ENCODE measurements around the gene RNF151.
A peak's percentile ranks its signal among the peaks of the same experiment; 100 is the strongest.
"Not testable (repeated sequence)": the region's sequence is repeated elsewhere in the genome, so short reads cannot be mapped to it uniquely, and the experiment has no call there.

Gene RNF151

DNA sequence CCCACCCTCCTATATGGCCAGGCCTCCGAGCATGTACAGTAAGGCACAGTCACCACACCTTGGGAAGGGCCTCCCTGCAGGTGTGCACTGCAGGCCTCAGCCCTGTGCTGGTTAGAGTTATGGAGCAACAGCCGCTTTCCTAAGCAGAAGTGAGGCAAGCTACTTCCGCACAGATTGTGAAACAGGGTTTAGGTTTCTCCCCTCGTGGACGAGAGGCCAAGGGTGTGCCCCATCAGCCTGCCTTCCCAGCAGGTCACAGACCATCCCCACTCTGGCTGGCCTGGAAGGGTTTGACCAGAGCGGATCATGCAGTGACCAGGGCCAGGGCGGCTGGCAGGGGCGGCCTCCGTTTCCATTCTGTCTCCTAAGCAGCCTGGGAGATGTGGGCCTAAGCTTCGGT is 28.3 kb upstream of the RNF151 start:
- FAIRE-seq (no peak), DNase-seq (ENCODE audit: insufficient read length, low spot score) (no peak)

DNA sequence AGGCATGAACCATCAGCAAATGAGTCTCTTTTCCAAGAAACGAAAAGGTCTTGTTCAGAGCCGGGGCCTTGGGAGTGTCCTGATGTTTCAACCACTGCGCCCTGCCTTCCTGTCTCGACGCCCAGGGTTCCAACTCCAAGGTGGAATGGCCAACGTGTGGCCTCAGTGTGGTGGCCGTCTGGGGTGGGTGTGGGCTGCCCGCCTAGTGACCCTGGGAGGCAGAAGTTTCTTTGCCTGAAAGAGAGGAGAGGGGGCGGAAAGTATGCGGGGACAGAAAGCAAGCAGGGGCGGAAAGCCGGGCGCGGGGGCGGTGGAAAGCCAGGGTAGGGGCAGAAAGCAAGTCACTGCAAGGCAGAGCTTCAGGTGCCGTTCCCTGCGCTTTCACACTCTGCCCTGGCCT is 27.7 kb upstream of the RNF151 start:
- FAIRE-seq = no peak
- no peak for DNase-seq (ENCODE audit: insufficient read length, low spot score)

DNA sequence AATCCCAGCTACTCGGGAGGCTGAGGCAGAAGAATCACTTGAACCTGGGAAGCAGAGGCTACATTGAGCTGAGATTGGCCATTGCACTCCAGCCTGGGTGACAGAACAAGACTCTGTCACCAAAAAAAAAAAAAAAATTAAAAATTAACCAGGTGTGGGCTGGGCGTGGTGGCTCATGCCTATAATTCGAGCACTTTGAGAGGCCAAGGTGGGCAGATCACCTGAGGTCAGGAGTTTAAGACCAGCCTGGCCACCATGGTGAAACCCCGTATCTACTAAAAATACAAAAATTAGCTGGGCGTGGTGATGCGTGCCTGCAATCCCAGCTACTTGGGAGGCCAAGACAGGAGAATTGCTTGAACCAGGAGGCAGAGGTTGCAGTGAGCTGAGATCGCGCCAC is 26.8 kb upstream of the RNF151 start:
- DNase-seq (ENCODE audit: insufficient read length, low spot score); FAIRE-seq: not testable (repeated sequence)

DNA sequence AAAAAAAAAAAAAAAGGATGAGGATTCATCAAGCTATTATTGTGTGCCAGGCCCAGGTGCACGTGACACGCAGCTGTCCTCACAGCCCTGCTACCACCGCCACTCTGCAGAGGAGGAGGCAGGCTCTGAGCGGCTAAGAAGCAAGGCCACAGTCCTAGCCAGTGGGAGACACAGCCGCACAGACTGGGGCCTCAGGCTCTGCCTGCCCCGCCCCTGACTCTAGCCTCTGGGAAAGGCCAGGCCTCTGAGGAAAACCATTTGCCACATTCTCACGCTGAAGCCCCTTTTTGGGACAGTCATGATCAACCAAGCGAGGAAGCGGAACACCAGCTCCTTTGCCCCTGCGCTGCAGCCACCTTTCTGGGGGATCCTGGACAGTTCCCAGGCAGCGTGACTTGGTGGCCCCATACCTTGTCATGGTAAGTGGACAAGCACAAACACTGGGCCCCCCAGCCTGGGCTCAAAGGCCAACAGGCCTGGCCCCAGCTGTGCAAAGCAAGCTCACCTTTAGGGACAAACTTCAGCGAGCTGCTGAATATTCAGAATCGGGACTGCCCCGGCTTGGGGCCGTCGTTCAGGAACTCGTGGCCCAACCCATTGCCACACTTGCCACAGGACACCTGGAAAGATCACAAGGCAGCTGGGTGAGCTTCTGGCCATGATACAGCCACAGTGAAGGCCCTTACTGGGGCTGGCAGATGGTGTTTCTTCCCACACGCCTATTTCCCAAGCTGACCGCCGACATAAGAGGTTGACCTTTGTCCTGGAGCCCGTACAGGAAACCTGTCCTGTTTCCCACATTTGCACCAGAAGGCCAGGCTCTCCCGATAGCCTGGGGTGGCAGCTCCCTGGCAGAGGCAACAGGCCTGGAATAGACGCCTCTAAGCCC is 26.1 kb upstream of the RNF151 start:
- FAIRE-seq (no peak), DNase-seq (ENCODE audit: insufficient read length, low spot score) (no peak)

DNA sequence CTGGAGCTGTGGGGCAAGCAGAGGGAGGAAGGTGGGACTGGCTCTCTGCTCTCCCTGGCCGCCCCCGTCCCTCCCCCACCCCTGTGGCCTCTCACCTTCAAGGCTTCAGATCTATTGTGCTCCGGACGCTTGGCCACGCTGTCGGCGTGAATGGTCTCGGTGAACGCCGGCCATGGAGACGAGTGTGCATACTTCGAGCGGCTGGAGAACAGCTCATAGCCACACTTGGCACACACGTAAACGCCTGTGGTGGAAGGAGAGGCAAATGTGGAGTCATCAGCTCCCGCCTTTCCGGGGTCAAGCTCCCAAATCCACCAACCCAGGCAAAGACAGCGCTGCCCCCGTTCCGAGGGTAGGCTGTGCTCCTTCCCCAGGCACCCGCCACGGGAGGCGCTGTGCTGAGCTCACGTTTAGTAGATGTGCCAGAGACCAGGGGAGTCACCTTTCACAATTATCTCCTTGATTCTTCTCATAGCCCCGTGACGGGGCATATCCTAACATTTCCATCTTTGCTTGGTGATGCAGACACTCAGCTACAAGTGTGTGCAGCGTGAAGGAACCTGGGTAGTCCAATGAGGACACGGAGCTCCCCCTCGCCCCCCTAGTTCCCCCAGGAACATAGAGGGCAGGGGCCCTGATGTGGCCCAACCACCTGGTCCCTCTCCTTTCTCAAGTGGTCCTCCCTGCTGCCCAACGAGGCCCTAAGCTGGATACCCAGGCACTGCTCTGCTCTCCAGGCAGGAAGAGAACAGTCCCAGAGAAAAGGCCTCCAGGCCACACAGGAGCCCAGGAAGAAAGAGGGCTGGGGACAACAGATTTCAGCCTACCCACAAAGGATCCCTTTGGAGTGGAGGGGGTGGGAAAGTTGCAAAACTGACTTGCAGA is 25.3 kb upstream of the RNF151 start:
- DNase-seq (ENCODE audit: insufficient read length, low spot score) = no peak
- FAIRE-seq = no peak

DNA sequence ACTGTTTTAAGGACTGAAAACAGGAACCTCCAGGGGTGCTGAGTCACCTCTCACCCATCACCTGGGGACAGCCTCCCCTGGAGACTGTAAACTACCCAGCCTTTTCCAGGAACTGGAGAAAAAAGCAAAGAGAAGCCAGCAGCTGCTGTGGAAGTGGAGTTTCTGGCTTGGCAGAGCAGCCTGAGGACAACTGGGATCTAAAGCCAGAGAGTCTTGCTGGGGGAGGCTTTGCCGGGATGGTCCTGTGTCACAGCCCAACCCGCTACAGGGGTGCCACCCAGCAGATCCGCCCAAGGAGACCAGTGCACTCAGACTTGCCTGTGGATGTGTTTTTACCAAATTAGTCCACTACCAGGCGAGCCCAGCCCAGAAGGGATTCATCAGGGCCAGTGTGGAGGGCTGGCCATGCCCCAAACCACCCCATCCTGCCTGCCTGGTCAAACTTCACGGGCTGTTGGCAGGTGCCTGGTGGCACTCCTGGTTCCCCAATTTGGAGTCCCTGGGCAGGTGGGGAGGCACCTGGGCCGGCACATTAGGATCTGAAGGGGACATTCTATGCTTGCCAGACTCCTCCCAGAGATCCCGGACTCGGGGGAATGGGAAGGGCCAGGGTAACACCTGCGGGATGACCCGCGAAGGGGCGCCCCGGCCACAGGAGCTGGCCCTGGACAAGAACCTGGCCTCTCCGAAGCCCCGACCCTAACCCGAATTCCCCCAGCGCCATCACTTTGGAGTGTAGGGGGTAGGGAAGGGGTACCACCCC is 24.4 kb upstream of the RNF151 start:
- FAIRE-seq (no peak), DNase-seq (ENCODE audit: insufficient read length, low spot score) (no peak)

DNA sequence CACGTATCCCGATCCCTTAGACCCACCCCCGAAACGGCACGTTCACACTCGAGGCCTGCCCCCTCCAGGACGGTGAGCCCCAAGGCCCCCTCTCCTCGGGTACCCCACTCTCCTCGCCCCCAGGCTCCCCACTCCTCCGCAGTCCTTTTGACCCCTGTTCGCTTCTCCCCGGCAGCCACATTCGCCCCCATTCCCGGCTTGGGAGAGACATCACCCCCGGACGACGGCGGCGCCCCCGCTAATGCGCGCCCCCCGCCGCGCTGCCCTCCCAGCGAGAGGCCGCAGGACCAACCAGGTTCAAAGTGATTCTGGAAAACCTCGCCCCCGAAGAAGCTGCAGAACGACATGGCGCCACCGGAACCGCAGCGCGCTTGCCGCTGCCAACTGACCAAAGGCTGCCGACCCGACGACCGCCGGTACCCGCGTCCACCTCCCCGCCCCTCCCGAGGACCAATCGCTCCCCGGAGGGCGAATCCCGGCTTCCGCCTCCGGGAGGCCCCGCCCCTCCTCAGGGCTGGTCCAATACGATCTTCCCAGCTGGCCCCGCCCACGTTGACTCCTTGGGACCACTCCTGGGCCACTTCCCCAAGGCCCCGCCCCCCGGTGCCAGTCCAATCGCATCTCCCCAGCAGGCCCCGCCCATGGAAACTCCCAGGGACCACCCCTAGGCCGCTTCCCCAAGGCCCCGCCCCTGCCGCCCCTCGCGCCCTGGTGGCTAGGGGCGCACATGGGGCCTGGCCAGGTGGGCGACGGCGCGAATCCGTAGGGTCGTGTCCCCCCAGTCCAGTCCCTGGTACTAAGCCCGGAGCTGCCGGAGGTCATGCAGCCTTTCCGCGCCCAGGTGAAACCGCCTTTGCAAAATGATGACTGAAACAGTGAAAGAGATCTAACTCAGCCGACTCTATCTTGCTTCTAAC is 23.6 kb upstream of the RNF151 start, which contains the start of gene MSRB1:
Gene MSRB1, minus strand, starts transcription at position 390 of the 917 bp plus-strand sequence. Its CDS starts 43 bp downstream, at position 347.
- peak; percentile 98 for FAIRE-seq
- peak; percentile 99 for DNase-seq (ENCODE audit: insufficient read length, low spot score)

DNA sequence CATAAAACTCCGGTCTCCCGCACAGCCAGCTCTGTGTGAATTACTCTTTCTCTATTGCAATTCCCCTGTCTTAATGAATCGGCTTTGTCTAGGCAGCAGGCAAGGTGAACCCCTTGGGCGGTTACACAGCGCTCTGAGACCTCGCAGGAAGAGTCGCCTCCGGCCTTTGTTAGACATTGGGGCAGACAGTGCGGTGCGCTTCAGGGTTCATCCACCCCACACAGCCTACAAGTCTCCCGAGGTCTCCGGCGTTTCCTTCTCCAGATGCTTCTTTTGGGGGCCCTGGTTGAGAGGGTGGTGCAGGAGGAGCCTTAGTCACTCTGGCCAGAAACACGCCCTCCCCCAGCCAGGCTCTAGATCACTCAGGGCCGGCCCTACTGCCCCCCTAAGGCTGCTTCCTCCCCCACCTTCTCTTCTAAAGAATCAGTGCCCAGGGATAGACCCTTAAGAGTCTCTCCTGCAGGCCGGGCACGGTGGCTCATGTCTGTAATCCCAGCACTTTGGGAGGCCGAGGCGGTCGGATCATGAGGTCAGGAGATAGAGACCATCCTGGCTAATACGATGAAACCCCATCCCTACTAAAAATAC is 21.9 kb upstream of the RNF151 start:
- DNase-seq (ENCODE audit: insufficient read length, low spot score) (no peak), FAIRE-seq (no peak)

DNA sequence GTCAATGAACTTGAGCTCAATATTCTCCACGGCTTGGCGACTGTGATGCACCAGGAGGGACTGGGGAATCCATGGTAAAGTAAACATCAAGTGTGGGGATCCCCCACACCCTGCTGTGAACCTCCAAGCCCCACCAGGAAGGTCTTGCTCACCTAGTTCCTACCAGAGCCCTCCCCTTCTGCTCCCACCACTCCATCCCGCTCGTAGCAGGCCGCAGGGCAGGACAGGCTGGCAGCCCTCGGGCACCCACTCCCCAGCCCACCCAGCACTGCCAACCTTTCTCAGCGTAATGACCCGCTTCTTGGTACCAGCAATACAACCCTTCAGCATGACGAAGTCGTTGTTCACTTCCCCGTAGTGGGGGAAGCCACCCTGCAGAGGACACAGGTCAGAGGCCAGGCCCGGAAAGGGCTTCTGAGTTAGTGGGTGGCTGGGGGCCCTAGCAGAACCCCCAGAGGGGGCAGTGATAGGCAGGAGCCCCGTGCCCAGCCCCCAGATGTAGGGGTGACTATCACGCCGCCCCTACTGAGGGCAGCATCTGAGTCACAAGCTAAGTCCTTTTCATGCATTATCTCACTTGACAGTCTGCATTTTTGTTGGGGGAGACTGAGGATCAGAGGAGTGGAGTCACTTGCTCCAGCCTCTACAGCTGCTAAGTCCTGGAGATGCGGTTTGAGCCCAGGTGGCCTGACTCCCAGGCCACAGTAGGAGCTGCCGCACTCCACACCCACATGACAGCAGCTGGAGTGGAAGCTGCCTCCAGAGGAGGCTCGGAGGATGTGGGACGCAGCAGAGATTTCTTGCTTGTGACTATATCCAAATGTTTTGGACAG is 20.9 kb upstream of the RNF151 start:
- no peak for DNase-seq (ENCODE audit: insufficient read length, low spot score)
- FAIRE-seq = no peak

DNA sequence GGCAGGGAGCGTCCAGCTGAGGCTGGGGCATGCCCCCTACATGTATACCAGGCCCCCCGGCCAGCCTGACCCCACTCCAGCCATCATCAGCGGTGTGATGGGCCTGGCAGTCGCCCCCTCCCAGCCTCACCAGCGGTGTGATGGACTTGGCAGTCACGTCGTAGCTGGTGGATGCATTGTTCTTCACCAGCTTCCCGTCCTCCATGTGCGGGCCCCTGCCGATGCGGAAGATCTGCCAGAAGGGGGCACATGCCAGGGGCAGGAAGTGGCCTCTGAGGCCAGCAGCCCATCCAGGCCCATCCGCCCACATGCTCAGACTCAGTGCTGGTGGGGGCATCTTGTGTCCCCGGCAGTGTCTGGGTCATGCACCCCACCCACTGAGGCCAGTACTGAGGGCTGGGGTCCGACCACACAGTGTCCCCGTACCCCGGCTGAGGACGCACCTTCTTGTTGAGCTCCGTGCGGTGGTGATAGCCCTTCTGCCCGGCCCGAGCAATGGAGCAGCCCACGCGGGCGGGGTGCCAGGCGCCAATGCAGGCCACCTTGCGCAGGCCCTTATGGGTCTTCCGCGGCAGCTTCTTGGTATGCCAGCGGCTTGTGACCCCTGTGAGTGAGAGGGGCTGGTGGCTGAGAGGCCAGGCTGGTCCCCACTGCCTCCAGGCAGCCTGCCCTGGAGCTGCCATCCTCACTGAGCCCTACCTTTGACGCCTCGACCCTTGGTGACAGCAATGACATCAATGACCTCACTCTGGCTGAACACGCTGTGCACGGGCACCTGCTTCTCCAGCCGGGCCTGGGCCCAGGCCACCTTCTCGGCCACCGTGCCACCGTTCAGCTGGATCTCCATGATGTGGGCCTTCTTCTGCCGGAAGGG is 19.9 kb upstream of the RNF151 start:
- FAIRE-seq = no peak
- DNase-seq (ENCODE audit: insufficient read length, low spot score) = no peak

DNA sequence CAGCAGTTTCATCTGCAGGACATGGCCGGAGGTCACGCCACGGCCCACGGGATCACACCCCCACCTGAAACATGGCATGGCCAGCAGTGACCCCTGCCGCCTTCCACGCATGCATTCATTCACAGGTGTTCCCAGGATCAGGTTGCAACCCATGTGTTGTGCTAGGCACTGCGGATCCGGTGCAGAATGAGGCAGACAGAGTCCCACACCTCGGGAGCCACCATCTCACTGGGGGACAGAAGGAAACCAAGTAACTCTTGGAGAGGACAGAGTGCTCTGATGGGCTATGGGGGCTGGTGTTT is 19.3 kb upstream of the RNF151 start:
- no peak for FAIRE-seq
- DNase-seq (ENCODE audit: insufficient read length, low spot score) = no peak

DNA sequence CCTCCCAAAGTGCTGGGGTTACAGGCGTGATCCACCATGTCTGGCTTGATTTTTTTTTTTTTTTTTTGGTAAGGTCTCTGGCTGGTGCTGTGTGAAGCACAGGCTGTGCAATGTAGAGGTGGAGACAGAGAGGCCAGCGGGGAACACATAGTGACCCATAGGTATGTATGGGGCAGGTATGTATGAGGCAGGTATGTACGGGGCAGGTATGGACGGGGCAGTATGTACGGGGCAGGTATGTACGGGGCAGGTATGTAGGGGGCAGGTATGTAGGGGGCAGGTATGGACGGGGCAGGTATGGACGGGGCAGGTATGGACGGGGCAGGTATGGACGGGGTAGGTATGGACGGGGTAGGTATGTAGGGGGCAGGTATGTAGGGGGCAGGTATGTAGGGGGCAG is 17.1 kb upstream of the RNF151 start:
- DNase-seq (ENCODE audit: insufficient read length, low spot score) (no peak), FAIRE-seq (no peak)

DNA sequence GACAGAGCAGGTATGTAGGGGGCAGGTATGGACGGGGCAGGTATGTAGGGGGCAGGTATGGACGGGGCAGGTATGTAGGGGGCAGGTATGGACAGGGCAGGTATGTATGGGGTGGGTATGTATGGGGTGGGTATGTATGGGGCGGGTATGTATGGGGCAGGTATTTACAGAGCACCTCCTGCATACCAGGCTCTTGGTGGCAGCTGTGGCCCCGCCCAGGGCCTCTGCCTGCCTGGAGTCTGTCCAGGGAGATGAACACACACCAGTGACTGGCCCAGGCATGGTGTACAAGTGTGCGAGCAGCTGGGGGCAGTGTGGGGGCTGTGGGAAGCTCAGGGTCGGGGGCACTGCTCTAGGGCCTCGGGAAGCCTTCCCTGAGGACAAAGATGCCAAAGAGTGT is 16.6 kb upstream of the RNF151 start:
- DNase-seq (ENCODE audit: insufficient read length, low spot score) = no peak
- FAIRE-seq = no peak

DNA sequence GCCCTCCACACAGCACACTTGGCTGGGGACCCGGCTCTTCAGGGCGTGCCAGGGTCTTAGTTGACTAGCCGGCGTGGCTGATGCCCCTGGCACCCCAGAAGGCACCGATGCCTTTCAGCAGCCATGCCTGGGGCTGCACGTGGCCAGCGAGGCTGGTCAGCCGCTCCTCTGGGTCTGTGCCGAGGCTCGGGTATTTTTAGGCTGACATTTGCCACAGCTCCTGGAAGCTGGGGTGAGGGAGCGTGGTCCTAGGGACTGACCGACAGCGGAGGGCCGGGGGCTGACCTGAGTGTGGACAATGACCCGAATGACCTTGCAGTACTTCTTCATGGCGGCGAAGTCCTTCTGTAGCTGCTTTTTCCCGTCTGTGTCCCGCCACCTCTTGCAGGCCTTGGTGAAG is 16.1 kb upstream of the RNF151 start:
- DNase-seq (ENCODE audit: insufficient read length, low spot score) (no peak), FAIRE-seq (no peak)

DNA sequence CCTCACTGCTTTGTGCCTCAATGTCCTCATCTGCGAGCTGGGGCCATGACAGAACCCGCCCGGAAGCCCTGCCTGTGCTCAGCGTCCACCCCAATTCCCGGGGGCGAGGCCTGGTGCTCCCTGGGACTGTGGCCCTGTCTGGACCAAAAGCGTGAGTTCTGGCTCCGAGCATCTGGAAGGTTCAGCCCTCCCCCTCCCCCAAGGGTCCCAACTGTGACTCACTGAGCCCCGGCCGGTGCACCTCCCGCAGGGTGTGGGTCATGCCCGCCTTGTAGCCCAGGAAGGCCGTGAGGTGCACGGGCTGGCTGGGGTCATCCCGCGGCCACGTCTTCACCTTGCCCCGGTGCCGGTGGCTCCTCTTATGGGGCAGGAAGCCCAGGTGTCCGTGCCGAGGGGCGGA is 12.9 kb upstream of the RNF151 start:
- DNase-seq (ENCODE audit: insufficient read length, low spot score) = no peak
- FAIRE-seq = no peak

DNA sequence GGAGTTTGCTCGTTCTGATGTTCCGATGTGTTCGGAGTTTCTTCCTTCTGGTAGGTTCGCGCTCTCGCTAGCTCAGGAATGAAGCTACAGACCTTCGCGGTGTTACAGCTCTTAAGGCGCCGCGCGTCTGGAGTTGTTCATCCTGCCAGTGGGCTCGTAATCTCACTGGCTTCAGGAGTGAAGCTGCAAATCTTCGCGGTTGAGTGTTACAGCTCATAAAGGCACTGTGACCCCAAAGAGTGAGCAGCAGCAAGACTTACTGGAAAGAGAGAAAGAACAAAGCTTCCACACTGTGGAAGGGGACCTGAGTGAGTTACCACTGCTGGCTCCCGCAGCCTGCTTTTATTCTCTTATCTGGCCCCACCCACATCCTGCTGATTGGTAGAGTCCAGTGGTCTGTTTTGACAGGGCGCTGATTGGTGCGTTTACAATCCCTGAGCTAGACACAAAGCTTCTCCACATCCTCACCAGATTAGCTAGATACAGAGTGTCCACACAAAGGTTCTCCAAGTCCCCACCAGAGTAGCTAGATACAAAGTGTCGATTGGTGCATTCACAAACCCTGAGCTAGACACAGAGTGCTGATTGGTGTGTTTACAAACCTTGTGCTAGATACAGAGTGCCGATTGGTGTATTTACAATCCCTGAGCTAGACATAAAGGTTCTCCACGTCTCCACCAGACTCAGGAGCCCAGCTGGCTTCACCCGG is 9.1 kb upstream of the RNF151 start:
- DNase-seq (ENCODE audit: insufficient read length, low spot score); FAIRE-seq: not testable (repeated sequence)

DNA sequence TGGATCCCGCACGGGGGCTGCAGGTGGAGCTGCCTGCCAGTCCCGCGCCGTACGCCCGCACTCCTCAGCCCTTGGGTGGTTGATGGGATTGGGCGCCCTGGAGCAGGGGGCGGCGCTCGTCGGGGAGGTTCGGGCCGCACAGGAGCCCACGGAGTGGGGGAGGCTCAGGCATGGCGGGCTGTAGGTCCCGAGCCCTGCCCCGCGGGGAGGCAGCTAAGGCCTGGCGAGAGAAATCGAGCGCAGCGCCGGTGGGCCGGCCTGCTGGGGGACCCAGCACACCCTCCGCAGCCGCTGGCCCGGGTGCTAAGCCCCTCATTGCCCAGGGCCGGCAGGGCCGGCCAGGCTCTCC is 8.5 kb upstream of the RNF151 start:
- not testable (repeated sequence) for FAIRE-seq; DNase-seq (ENCODE audit: insufficient read length, low spot score)
